ENCODE measurements around the gene PHF24. TPM values are rescaled to one million over a fixed set of nuclear protein-coding genes. Genes with fewer than 3 reads are reported as not detected.
"Not testable (repeated sequence)": the region's sequence is repeated elsewhere in the genome, so short reads cannot be mapped to it uniquely, and the experiment has no call there.

The PHF24 gene
- total RNA-seq, 4 donors from 2014 or later = 0.09 to 0.57 (median 0.44) TPM; not detected in 1

- intact Hi-C loops (cut with DNase I) = no loop called here
- no peak overlapping the region for H3K4me3 ChIP-seq
Measured at GRCh38 chr9:34948451-34948850, 9.6 kb upstream of the PHF24 start.

GRCh38 chr9:34954225-34954624 lies 3.9 kb upstream of the PHF24 start:
- DNase-seq = no peak
- Histone ChIP-seq H3K36me3 (no peaks in the 10 kb centered on the region), H3K27me3 (peaks cover 0 to 57% (median 6%) of the 10 kb centered on the region in 4 donors), H3K27ac (no peak overlapping the region), H3K9me3 (no peaks in the 10 kb centered on the region), H3K4me3 (no peak overlapping the region), H3K4me1 (peaks cover 3 to 14% (median 12%) of the 10 kb centered on the region in 3 donors)
- no peak for TF ChIP-seq POLR2A (IDR thresholded peaks at IDR 0.05)
- TF ChIP-seq, protein P1, sequence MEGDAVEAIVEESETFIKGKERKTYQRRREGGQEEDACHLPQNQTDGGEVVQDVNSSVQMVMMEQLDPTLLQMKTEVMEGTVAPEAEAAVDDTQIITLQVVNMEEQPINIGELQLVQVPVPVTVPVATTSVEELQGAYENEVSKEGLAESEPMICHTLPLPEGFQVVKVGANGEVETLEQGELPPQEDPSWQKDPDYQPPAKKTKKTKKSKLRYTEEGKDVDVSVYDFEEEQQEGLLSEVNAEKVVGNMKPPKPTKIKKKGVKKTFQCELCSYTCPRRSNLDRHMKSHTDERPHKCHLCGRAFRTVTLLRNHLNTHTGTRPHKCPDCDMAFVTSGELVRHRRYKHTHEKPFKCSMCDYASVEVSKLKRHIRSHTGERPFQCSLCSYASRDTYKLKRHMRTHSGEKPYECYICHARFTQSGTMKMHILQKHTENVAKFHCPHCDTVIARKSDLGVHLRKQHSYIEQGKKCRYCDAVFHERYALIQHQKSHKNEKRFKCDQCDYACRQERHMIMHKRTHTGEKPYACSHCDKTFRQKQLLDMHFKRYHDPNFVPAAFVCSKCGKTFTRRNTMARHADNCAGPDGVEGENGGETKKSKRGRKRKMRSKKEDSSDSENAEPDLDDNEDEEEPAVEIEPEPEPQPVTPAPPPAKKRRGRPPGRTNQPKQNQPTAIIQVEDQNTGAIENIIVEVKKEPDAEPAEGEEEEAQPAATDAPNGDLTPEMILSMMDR (IDR thresholded peaks at IDR 0.05) = no peak
- 74 to 95% methylated on average over 2 of the region's 2 CpGs for WGBS, 2 donors
- intact Hi-C loops (cut with DNase I) = no loop called here

More at GRCh38 chr9:34948451-34948850, 9.6 kb upstream of the PHF24 start:
- H3K9me3 ChIP-seq = no peaks in the 10 kb centered on the region
- TF ChIP-seq, protein P1 (IDR thresholded peaks at IDR 0.05) = no peak
- TF ChIP-seq POLR2A (IDR thresholded peaks at IDR 0.05) = no peak
- H3K36me3 ChIP-seq = no peaks in the 10 kb centered on the region
- 66% methylated on average over 2 of the region's 2 CpGs for WGBS, 2 donors
- H3K27me3 ChIP-seq = peaks cover 0 to 12% (median 0%) of the 10 kb centered on the region in 4 donors
- H3K4me1 ChIP-seq = no peaks in the 10 kb centered on the region
- DNase-seq = no peak
- no peak overlapping the region for H3K27ac ChIP-seq

DNA sequence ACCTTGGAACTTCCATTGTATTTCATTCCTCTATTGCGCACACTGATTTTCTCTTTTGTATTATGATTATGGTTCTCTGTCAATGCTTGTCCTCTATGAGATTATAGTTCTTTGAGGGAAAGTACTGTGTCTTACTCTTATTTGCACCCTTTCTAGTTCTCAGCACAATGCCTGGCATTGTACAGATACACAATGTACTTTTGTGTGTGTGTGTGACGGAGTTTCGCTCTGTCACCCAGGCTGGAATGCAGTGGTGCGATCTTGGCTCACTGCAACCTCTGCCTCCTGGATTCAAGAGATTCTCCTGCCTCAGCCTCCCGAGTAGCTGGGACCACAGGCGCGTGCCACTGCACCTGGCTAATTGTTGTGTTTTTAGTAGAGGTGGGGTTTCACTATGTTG lies 2.0 kb upstream of the PHF24 start:
- H3K9me3 ChIP-seq; intact Hi-C loops (cut with DNase I); H3K36me3 ChIP-seq; H3K27ac ChIP-seq; H3K4me3 ChIP-seq; DNase-seq: not testable (repeated sequence)
- Histone ChIP-seq H3K27me3 (peaks cover 0 to 70% (median 6%) of the 10 kb centered on the region in 4 donors), H3K4me1 (peaks cover 3 to 14% (median 12%) of the 10 kb centered on the region in 3 donors)
- WGBS, 2 donors = 86 to 95% methylated on average over 3 to 7 of the region's 7 CpGs

DNA sequence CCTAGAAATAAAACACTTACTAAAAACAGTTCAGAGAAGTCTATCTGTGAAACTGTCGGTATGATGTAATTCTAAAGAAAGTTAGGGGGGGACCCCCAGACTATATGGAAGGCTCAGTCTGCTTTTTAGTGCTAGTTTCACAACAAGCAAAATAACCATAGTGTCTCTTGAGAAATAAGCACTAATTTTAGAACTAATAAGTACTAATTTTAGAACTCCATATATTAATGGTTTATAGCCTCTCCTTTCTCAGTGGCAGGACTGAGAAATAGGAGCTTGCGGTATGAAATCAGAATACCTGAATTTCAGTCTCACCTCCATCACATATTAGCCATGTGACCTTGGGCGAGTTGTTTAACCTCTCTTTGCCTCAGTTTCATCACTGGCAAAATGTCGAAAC lies 1.4 kb upstream of the PHF24 start:
- no peaks in the 10 kb centered on the region for H3K36me3 ChIP-seq
- intact Hi-C loops (cut with DNase I) = no loop called here
- H3K4me3 ChIP-seq = no peak overlapping the region
- H3K9me3 ChIP-seq = no peaks in the 10 kb centered on the region
- TF ChIP-seq, protein P1 (IDR thresholded peaks at IDR 0.05) = no peak
- no peak for TF ChIP-seq POLR2A (IDR thresholded peaks at IDR 0.05)
- no peak overlapping the region for H3K27ac ChIP-seq
- peaks cover 0 to 67% (median 6%) of the 10 kb centered on the region in 4 donors for H3K27me3 ChIP-seq
- WGBS, 2 donors = 67 to 76% methylated on average over 4 of the region's 4 CpGs
- DNase-seq = no peak
- H3K4me1 ChIP-seq = peaks cover 3 to 15% (median 12%) of the 10 kb centered on the region in 3 donors

- intact Hi-C loops (cut with DNase I) = no loop called here
- Histone ChIP-seq H3K9me3 (no peaks in the 10 kb centered on the region), H3K4me3 (peak overlapping the region; percentile 23 to 71 (median 46)), H3K27me3 (peaks cover 0 to 82% (median 6%) of the 10 kb centered on the region in 4 donors), H3K36me3 (no peaks in the 10 kb centered on the region), H3K27ac (no peak overlapping the region), H3K4me1 (peaks cover 3 to 18% (median 12%) of the 10 kb centered on the region in 3 donors)
- TF ChIP-seq, protein P1 (IDR thresholded peaks at IDR 0.05) = no peak
- TF ChIP-seq POLR2A (IDR thresholded peaks at IDR 0.05) = no peak
- DNase-seq = no peak
- whole genome bisulfite sequencing, 2 donors = 33 to 38% methylated on average over 3 to 4 of the region's 21 CpGs
Measured at GRCh38 chr9:34958411-34958982, 412 bp downstream of the PHF24 start.

Measured in esophagus squamous epithelium (tissue), 5 donors.